Testis (tissue), 3 donors: Measurements from ENCODE around the gene IRS1. TPM values are rescaled to one million over a fixed set of nuclear protein-coding genes. Genes with fewer than 3 reads are reported as not detected.

Source experiments
- DNase-seq: peaks from one replicate; pipeline ENCODE4 v3.0.0-alpha.2; 2019
- H3K27ac ChIP-seq, 2 donors: fragments of 200-600 bp; sonication (generic); one replicate each; pipeline ENCODE4 v1.5.1; 2019
- H3K27me3 ChIP-seq: fragments of 200-600 bp; sonication (generic); one replicate; pipeline ENCODE4 v1.5.1; 2019
- H3K36me3 ChIP-seq: fragments of 200-600 bp; sonication (generic); one replicate; pipeline ENCODE4 v1.5.1; 2017; ENCODE audit warnings: low read depth; ENCODE audit errors: missing control alignments
- H3K4me1 ChIP-seq: fragments of 200-600 bp; sonication (generic); one replicate; pipeline ENCODE4 v1.5.1; 2019
- H3K4me3 ChIP-seq, 2 donors: fragments of 200-600 bp; sonication (generic); one replicate each; pipeline ENCODE4 v1.5.1; 2017 to 2019
- H3K9me3 ChIP-seq: fragments of 200-600 bp; sonication (generic); one replicate; pipeline ENCODE4 v1.5.1; 2017
- CTCF ChIP-seq, 3 experiments: fragments of 450-650 bp in 2 of 3; fragments of 200-600 bp in 1 of 3; sonication (generic) in 1 of 3; IDR thresholded peaks; one replicate each; pipeline ENCODE4 v1.5.1; 2016 to 2019; ENCODE audit warnings: antibody characterized with exemption in 3 of 3, mild to moderate bottlenecking in 2 of 3, moderate library complexity in 1 of 3
- POLR2A ChIP-seq: fragments of 450-650 bp; IDR thresholded peaks from one replicate; pipeline ENCODE4 v1.6.1; 2017; ENCODE audit warnings: antibody characterized with exemption, mild to moderate bottlenecking, moderate library complexity
- WGBS, 2 donors: methylation state at CpG; one replicate each; pipeline ENCODE4 v1.1.5; 2018; 5-methylcytosine and 5-hydroxymethylcytosine counted together
- intact Hi-C: fragments of 100-400 bp; cut with DNase I; formaldehyde crosslinking; loops from one replicate; pipeline ENCODE4 v1.15.1; 2023; ENCODE audit warnings: low total_unique reads
- polyA plus RNA-seq: library from polyadenylated mRNA; stranded (reverse); fragments of 350-450 nt; fragmentation: Illumina TruSeq; extraction: RNeasy Lipid Tissue Mini Kit (QIAGEN cat#74804); gene quantifications from one replicate; pipeline ENCODE4 v1.2.3, GENCODE V29; 2014; ENCODE audit warnings: low read depth, low replicate concordance; ENCODE audit not compliant: insufficient read depth
- total RNA-seq, 2 donors: library from RNA; depleted of rRNA; stranded (reverse); fragments of >200 nt; gene quantifications; one replicate each; pipeline ENCODE4 v1.2.3, GENCODE V29; 2016

The IRS1 gene
- total and polyA plus RNA-seq, 3 donors from 2014 or later = 3.1 to 5.9 (median 3.1) TPM

GRCh38 chr2:226698671-226699070 is 100.9 kb downstream of the IRS1 start:
- no peak for TF ChIP-seq CTCF (IDR thresholded peaks at IDR 0.05)
- TF ChIP-seq POLR2A = no peak
- H3K27me3 ChIP-seq = no peaks in the 10 kb centered on the region
- no peak overlapping the region for H3K27ac ChIP-seq
- no peak for DNase-seq
- no peak overlapping the region for H3K4me3 ChIP-seq
- H3K4me1 ChIP-seq = no peaks in the 10 kb centered on the region
- intact Hi-C loops = no loop called here
- no peaks in the 10 kb centered on the region for H3K36me3 ChIP-seq
- H3K9me3 ChIP-seq = no peaks in the 10 kb centered on the region

DNA sequence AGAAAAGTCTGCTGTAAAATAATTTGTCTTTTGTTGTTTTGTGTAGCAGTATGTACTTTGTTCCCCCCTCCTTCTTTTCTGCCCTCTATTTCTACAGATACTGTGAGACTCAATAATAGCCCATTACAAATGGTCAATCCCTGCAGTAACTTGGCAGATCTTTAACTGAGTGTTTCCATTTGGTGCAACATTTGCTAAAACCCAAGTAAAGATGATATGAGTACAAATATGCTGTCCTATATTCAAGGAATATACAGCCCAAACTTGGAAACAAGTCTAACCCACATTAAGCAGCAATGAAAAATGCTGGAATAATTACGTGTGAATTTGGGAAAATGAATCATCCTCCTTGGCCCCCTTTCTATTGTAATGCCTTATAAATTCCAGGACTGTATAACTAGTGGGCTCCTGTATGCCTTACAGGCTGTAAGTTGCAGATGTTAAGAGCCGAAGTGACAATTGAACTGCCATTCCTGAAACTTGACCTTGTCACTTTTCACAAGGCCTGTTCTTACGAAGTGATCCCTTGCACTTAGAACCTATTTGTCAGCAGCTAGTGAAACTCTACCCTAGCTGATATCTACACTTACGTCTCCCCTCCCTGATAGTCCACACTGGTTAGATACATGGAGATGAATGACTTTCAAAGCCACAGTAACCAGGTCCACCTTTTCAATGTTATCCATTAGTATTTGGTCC is 104.9 kb downstream of the IRS1 start:
- Histone ChIP-seq H3K9me3 (no peaks in the 10 kb centered on the region), H3K27ac (no peak overlapping the region), H3K4me3 (no peak overlapping the region), H3K36me3 (no peaks in the 10 kb centered on the region), H3K27me3 (no peaks in the 10 kb centered on the region), H3K4me1 (no peaks in the 10 kb centered on the region)
- whole genome bisulfite sequencing, 2 donors = 90 to 91% methylated on average over 4 of the region's 4 CpGs
- DNase-seq = no peak
- TF ChIP-seq POLR2A (no peak), CTCF (IDR thresholded peaks at IDR 0.05) (no peak)
- intact Hi-C loops = no loop called here

GRCh38 chr2:226694149-226694548 is 105.5 kb downstream of the IRS1 start:
- H3K27me3 ChIP-seq = no peaks in the 10 kb centered on the region
- H3K4me3 ChIP-seq = no peak overlapping the region
- WGBS, 2 donors = 71 to 72% methylated on average over 4 of the region's 4 CpGs
- no peak overlapping the region for H3K27ac ChIP-seq
- intact Hi-C loops = no loop called here
- TF ChIP-seq POLR2A = no peak
- no peak for TF ChIP-seq CTCF (IDR thresholded peaks at IDR 0.05)
- no peaks in the 10 kb centered on the region for H3K36me3 ChIP-seq
- H3K4me1 ChIP-seq = no peaks in the 10 kb centered on the region
- DNase-seq = no peak
- H3K9me3 ChIP-seq = no peaks in the 10 kb centered on the region

- 41 to 46% methylated on average over 4 of the region's 4 CpGs for WGBS, 2 donors
- Histone ChIP-seq H3K36me3 (no peaks in the 10 kb centered on the region), H3K9me3 (no peaks in the 10 kb centered on the region), H3K27me3 (no peaks in the 10 kb centered on the region), H3K4me3 (no peak overlapping the region), H3K4me1 (no peaks in the 10 kb centered on the region), H3K27ac (no peak overlapping the region)
- no peak for DNase-seq
- intact Hi-C loops = no loop called here
- TF ChIP-seq CTCF (IDR thresholded peaks at IDR 0.05) (no peak), POLR2A (no peak)
These were observed 106.1 kb downstream of the IRS1 start for GRCh38 chr2:226693521-226693920.

- Histone ChIP-seq H3K27ac (no peak overlapping the region), H3K27me3 (no peaks in the 10 kb centered on the region), H3K4me1 (no peaks in the 10 kb centered on the region), H3K9me3 (no peaks in the 10 kb centered on the region), H3K4me3 (no peak overlapping the region), H3K36me3 (no peaks in the 10 kb centered on the region)
- no peak for TF ChIP-seq CTCF (IDR thresholded peaks at IDR 0.05)
- TF ChIP-seq POLR2A = no peak
- DNase-seq = no peak
- intact Hi-C loops = no loop called here
- WGBS, 2 donors = 90 to 91% methylated on average over 9 of the region's 9 CpGs
These were observed 107.0 kb downstream of the IRS1 start for GRCh38 chr2:226692521-226693126.
